Measurements from ENCODE around the gene MRE11.
"Not testable (repeated sequence)": the region's sequence is repeated elsewhere in the genome, so short reads cannot be mapped to it uniquely, and the experiment has no call there.

The MRE11 gene

GRCh38 chr11:94493281-94494125, at the start of gene MRE11, which contains the start of gene ANKRD49:
Gene MRE11, minus strand, starts transcription at chr11:94493844. Its CDS starts 1,043 bp downstream, at chr11:94492801.
Gene ANKRD49, plus strand, starts transcription at chr11:94493984. Its CDS starts 2,710 bp downstream, at chr11:94496694.
- DNase-seq, result peak; percentile 98

- no peak for DNase-seq
These were observed 45.8 kb upstream of the MRE11 start for GRCh38 chr11:94539420-94539819.

GRCh38 chr11:94537031-94537600, 43.5 kb upstream of the MRE11 start:
- peak; percentile 57 for DNase-seq

- DNase-seq, result no peak
These were observed 42.7 kb upstream of the MRE11 start for GRCh38 chr11:94536386-94536785.

GRCh38 chr11:94533696-94534630, 40.3 kb upstream of the MRE11 start:
- no peak for DNase-seq

GRCh38 chr11:94533206-94533605, 39.6 kb upstream of the MRE11 start:
- DNase-seq, result no peak

GRCh38 chr11:94532211-94532610, 38.6 kb upstream of the MRE11 start:
- no peak for DNase-seq

GRCh38 chr11:94528551-94528950, 34.9 kb upstream of the MRE11 start:
- DNase-seq, result no peak

- no peak for DNase-seq
These were observed 33.2 kb upstream of the MRE11 start for GRCh38 chr11:94526645-94527438.

GRCh38 chr11:94525546-94526324, 32.1 kb upstream of the MRE11 start:
- peak; percentile 71 for DNase-seq

- no peak for DNase-seq
These were observed 30.7 kb upstream of the MRE11 start for GRCh38 chr11:94524341-94524740.

- no peak for DNase-seq
These were observed 28.0 kb upstream of the MRE11 start for GRCh38 chr11:94521684-94522083.

- DNase-seq, result peak; percentile 31
These were observed 25.9 kb upstream of the MRE11 start for GRCh38 chr11:94519478-94520084.

- DNase-seq, result no peak
These were observed 24.7 kb upstream of the MRE11 start for GRCh38 chr11:94518300-94518699.

GRCh38 chr11:94516725-94517124, 23.1 kb upstream of the MRE11 start:
- DNase-seq, result no peak

GRCh38 chr11:94515398-94515797, 21.8 kb upstream of the MRE11 start:
- no peak for DNase-seq

GRCh38 chr11:94513091-94513490, 19.4 kb upstream of the MRE11 start:
- DNase-seq, result no peak

- peak; percentile 60 for DNase-seq
These were observed 18.5 kb upstream of the MRE11 start, which contains the start of gene C11orf97 for GRCh38 chr11:94511932-94512781. Gene C11orf97, plus strand, starts transcription at chr11:94512461. Its CDS starts 68 bp downstream, at chr11:94512529.

GRCh38 chr11:94507485-94507884, 13.8 kb upstream of the MRE11 start:
- DNase-seq, result no peak

- not testable (repeated sequence) for DNase-seq
These were observed 12.9 kb upstream of the MRE11 start for GRCh38 chr11:94506513-94506912.
